ENCODE measurements around the gene GBP2.

GRCh38 chr1:89166705-89167104, 40.8 kb upstream of the GBP2 start:
- TF ChIP-seq POLR2A (IDR thresholded peaks at IDR 0.05; ENCODE audit: low read depth, low read length) (no peak), POU2F2 (IDR thresholded peaks at IDR 0.05; ENCODE audit: low read depth, low read length) (no peak), POLR2AphosphoS5 (IDR thresholded peaks at IDR 0.05; ENCODE audit: low read depth, low read length) (no peak)

Measured in GM12891 (cell line).